Heart right ventricle (tissue), 16 donors: ENCODE measurements around the gene ATF6B. TPM values are rescaled to one million over a fixed set of nuclear protein-coding genes. Genes with fewer than 3 reads are reported as not detected.
A peak's percentile ranks its signal among the peaks of the same experiment; 100 is the strongest.

Experiments used
- ATAC-seq, 8 donors: fragments of 200-7000 bp; cut with Tn5 transposase; one replicate each; pipeline ENCODE4 v1.9.1; 2020; ENCODE audit warnings: mild to moderate bottlenecking in 8 of 8, moderate library complexity in 8 of 8, moderate number of reproducible peaks in 1 of 8
- DNase-seq, 2 donors: peaks; one replicate each; pipeline ENCODE4 v3.0.0-alpha.2; 2020
- H3K27ac ChIP-seq, 10 donors: fragments of 200-600 bp; sonication (generic) in 2 of 10; one replicate each; pipeline versions ENCODE4 v1.5.0 to v1.8.0; 2020 to 2022; ENCODE audit warnings: mild to moderate bottlenecking in 3 of 10
- H3K27me3 ChIP-seq, 7 donors: fragments of 200-600 bp; one replicate each; pipeline ENCODE4 v1.8.0; 2021 to 2022; ENCODE audit warnings: mild to moderate bottlenecking in 2 of 7
- H3K36me3 ChIP-seq, 9 donors: fragments of 200-600 bp; sonication (generic) in 1 of 9; one replicate each; pipeline versions ENCODE4 v1.5.0 to v1.8.0; 2020 to 2022; ENCODE audit warnings: mild to moderate bottlenecking in 2 of 9
- H3K4me1 ChIP-seq, 9 donors: fragments of 200-600 bp; sonication (generic) in 1 of 9; one replicate each; pipeline versions ENCODE4 v1.5.0 to v1.8.0; 2020 to 2022; ENCODE audit warnings: mild to moderate bottlenecking in 4 of 9
- H3K4me3 ChIP-seq, 10 donors: fragments of 200-600 bp; sonication (generic) in 2 of 10; one replicate each; pipeline versions ENCODE4 v1.5.0 to v1.8.0; 2020 to 2022; ENCODE audit warnings: mild to moderate bottlenecking in 7 of 10, moderate library complexity in 2 of 10
- H3K9me3 ChIP-seq, 11 donors: fragments of 200-600 bp in 10 of 11; sonication (generic) in 2 of 11; one replicate each; pipeline versions ENCODE4 v1.5.0 to v1.8.0; 2013 to 2022; ENCODE audit warnings: mild to moderate bottlenecking in 2 of 11, control low read depth in 1 of 11, moderate library complexity in 1 of 11
- WGBS, 2 donors: extraction: QIAGEN DNeasy Blood & Tissue Kit; methylation state at CpG; one replicate each; pipeline ENCODE4 v1.1.7; 2013; ENCODE audit warnings: inconsistent platforms in 1 of 2; 5-methylcytosine and 5-hydroxymethylcytosine counted together
- intact Hi-C, 10 donors: fragments of 100-400 bp; cut with DNase I; formaldehyde crosslinking; loops; one replicate each; pipeline versions ENCODE4 v1.11.1 to v1.14.2; 2022
- polyA plus RNA-seq, 2 donors: library from polyadenylated mRNA; stranded (reverse); fragments of 200-250 nt; gene quantifications; one replicate each; pipeline ENCODE4 v1.2.3, GENCODE V29; 2013
- total RNA-seq, 10 donors: library from RNA; stranded (reverse); fragmentation: NEBNext Ultra II Directional in 3 of 10; extraction: Animal tissue kit (Norgen Biotek cat#: 25700) in 3 of 10; gene quantifications; one replicate each; pipeline versions ENCODE4 v1.2.1 to v1.2.4, GENCODE V29; 2021 to 2023
- TF ChIP-seq, protein P1 (sequence below), 9 donors: fragments of 200-600 bp; sonication (generic) in 2 of 9; IDR thresholded peaks; one replicate each; pipeline versions ENCODE4 v1.5.0 to v1.8.0; 2021 to 2022; ENCODE audit warnings: antibody characterized with exemption in 9 of 9, mild to moderate bottlenecking in 5 of 9, moderate library complexity in 1 of 9
- donor health status: Arrhythmogenic right ventricular cardiomyopathy.
- donor health status: ischemic (EF 13 %, LVEDD 7.1; RV severe dilation, severe dysfunction).
- donor health status: healthy with polysubstance abuse.
- donor health status: DM: no; HTN: yes; CAD: no.
- donor health status: DM: no; HTN: no; CAD: no.
- donor health status: ischemic (EF 25% LVEDD 6.9; RV normal size, moderate dysfunction).
- donor health status: ischemic (EF 25% LVEDD 5.7; RV mildly dilated, moderate dysfunction).
- donor health status: healthy.
- donor health status: DM: yes; HTN: yes; CAD: no.
- donor health status: Ischemic cardiomyopathy.
- donor health status: ischemic (EF 35%, LVEDD 5.7; RV mildly dilated, moderate dysfunction).
- donor health status: nonischemic (EF 11% LVEDD 7.7; RV severe dilation, severe dysfunction).
- donor health status: DM: yes; HTN: yes; CAD: no.
- donor health status: PGD.
- donor health status: ischemic (EF 29% LVEDD 5.4; RV normal size, mild dysfunction).
- donor health status: nonischemic (EF 23%, LVEDD 6.1; RV moderate dilation, normal function).

ATF6B gene
- total and polyA plus RNA-seq, 12 donors = 20.1 to 47.0 (median 29.4) TPM

GRCh38 chr6:32088487-32089049 is 39.5 kb downstream of the ATF6B start:
- no peak for ATAC-seq
- TF ChIP-seq, protein P1, sequence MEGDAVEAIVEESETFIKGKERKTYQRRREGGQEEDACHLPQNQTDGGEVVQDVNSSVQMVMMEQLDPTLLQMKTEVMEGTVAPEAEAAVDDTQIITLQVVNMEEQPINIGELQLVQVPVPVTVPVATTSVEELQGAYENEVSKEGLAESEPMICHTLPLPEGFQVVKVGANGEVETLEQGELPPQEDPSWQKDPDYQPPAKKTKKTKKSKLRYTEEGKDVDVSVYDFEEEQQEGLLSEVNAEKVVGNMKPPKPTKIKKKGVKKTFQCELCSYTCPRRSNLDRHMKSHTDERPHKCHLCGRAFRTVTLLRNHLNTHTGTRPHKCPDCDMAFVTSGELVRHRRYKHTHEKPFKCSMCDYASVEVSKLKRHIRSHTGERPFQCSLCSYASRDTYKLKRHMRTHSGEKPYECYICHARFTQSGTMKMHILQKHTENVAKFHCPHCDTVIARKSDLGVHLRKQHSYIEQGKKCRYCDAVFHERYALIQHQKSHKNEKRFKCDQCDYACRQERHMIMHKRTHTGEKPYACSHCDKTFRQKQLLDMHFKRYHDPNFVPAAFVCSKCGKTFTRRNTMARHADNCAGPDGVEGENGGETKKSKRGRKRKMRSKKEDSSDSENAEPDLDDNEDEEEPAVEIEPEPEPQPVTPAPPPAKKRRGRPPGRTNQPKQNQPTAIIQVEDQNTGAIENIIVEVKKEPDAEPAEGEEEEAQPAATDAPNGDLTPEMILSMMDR (IDR thresholded peaks at IDR 0.05) = no peak
- intact Hi-C loops = no loop called here
- H3K36me3 ChIP-seq = peaks cover 0 to 88% (median 14%) of the 10 kb centered on the region in 9 donors
- H3K27ac ChIP-seq = peak overlapping the region in 9 of 10 donors; percentile 63 to 87 (median 80)
- no peak overlapping the region for H3K4me3 ChIP-seq
- peaks cover 3 to 42% (median 35%) of the 10 kb centered on the region in 9 donors for H3K4me1 ChIP-seq
- WGBS, 2 donors = 91 to 93% methylated on average over 14 of the region's 14 CpGs
- no peak for DNase-seq
- no peaks in the 10 kb centered on the region for H3K9me3 ChIP-seq
- peaks cover 0 to 27% (median 3%) of the 10 kb centered on the region in 7 donors for H3K27me3 ChIP-seq

- peak; percentile 78 to 91 (median 90) for ATAC-seq
- intact Hi-C loops = no loop called here
- Histone ChIP-seq H3K36me3 (peaks cover 0 to 88% (median 14%) of the 10 kb centered on the region in 9 donors), H3K27ac (peak overlapping the region; percentile 34 to 87 (median 78)), H3K9me3 (no peaks in the 10 kb centered on the region), H3K27me3 (peaks cover 0 to 27% (median 3%) of the 10 kb centered on the region in 7 donors), H3K4me1 (peaks cover 3 to 41% (median 28%) of the 10 kb centered on the region in 9 donors), H3K4me3 (peak overlapping the region in 8 of 10 donors; percentile 2 to 39 (median 20))
- peak; percentile 88 to 90 for DNase-seq
- TF ChIP-seq, protein P1 (IDR thresholded peaks at IDR 0.05) = peak; percentile 53 to 82 (median 66)
- 11 to 15% methylated on average over 35 to 49 of the region's 50 CpGs for WGBS, 2 donors
These were observed 40.2 kb downstream of the ATF6B start for GRCh38 chr6:32087574-32088486.

GRCh38 chr6:32086661-32087573 is 41.1 kb downstream of the ATF6B start:
- no peak for DNase-seq
- peak overlapping the region in 8 of 10 donors; percentile 2 to 39 (median 20) for H3K4me3 ChIP-seq
- intact Hi-C loops = no loop called here
- H3K36me3 ChIP-seq = peaks cover 0 to 89% (median 14%) of the 10 kb centered on the region in 9 donors
- H3K9me3 ChIP-seq = no peaks in the 10 kb centered on the region
- H3K4me1 ChIP-seq = peaks cover 0 to 41% (median 25%) of the 10 kb centered on the region in 9 donors
- H3K27ac ChIP-seq = peak overlapping the region; percentile 34 to 87 (median 78)
- TF ChIP-seq, protein P1 (IDR thresholded peaks at IDR 0.05) = no peak
- 26 to 28% methylated on average over 45 of the region's 45 CpGs for WGBS, 2 donors
- H3K27me3 ChIP-seq = peaks cover 0 to 27% (median 3%) of the 10 kb centered on the region in 7 donors
- peak in 5 of 8 donors; percentile 1 to 16 (median 10) for ATAC-seq
